ENCODE data around the gene LRIG2. TPM values are rescaled to one million over a fixed set of nuclear protein-coding genes. Genes with fewer than 3 reads are reported as not detected.
A peak's percentile ranks its signal among the peaks of the same experiment; 100 is the strongest.
"Not testable (repeated sequence)": the region's sequence is repeated elsewhere in the genome, so short reads cannot be mapped to it uniquely, and the experiment has no call there.

The LRIG2 gene
- polyA plus RNA-seq, 1 of the 3 experiments (the other 2 are of a cell fraction), result 3.8 TPM

DNA sequence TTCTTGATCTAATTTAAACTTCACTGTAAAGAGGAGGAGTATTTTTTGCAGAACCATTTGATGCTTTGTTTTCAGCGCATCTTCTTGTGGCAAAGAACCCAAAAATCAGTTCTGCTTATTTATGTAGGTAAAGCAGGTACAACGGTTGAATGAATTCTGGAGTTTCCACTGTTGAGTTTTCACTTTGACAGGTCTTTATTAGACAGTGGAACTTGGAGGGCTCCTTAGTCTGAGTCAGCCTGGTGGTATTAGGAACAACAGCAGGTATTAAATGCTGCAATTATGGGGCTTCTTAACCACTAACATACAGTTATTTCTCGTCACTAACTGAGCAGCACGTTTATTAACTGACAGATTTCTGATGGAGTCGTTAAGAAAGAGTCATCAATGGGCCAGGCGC, 1.2 kb downstream of the LRIG2 start:
- TF ChIP-seq SIN3A (IDR thresholded peaks at IDR 0.05; ENCODE audit: borderline replicate concordance, low read depth, low read length), result no peak
- TF ChIP-seq ELF1 (IDR thresholded peaks at IDR 0.05), result no peak
- TF ChIP-seq RXRA (IDR thresholded peaks at IDR 0.05; ENCODE audit: borderline replicate concordance, low read depth), result no peak
- Histone ChIP-seq H3K9me3 (no peaks in the 10 kb centered on the region), H3K27ac (ENCODE audit: low read depth in 2 of 2, low read length in 1 of 2) (peak overlapping the region in 1 of 2 experiments; percentile 87; a peak in 2 of 4 replicates), H3K4me3 (ENCODE audit: low read depth in 2 of 2, low read length in 1 of 2) (peak overlapping the region; percentile 90 to 96), H3K27me3 (ENCODE audit: insufficient read depth) (no peaks in the 10 kb centered on the region), H3K36me3 (replicated peaks in 1 of 2; ENCODE audit: control insufficient read depth in 1 of 2, insufficient read depth in 2 of 2, low read length in 1 of 2) (peaks cover 2 to 17% of the 10 kb centered on the region in 2 experiments), H3K79me2 (ENCODE audit: insufficient read depth) (peaks cover 61% of the 10 kb centered on the region), H3K9me2 (no peaks in the 10 kb centered on the region), H3K4me2 (peak overlapping the region; percentile 82), H2AFZ (ENCODE audit: low read depth) (no peak overlapping the region), H3K4me1 (ENCODE audit: control insufficient read depth in 1 of 2, insufficient read depth in 2 of 2, low read depth in 1 of 2, low read length in 1 of 2) (peaks cover 6 to 7% of the 10 kb centered on the region in 2 experiments; a peak in 3 of 4 replicates), H3K9ac (peak overlapping the region; percentile 83; the same call in 1 of the 2 replicates), H4K20me1 (ENCODE audit: insufficient read depth) (peaks cover 32% of the 10 kb centered on the region), H3F3A (replicated peaks; ENCODE audit: insufficient read depth) (peaks cover 21% of the 10 kb centered on the region)
- no peak for DNase-seq
- ChIA-PET POLR2A (interaction anchor here (2.4 kb wide), 1 partner anchor 16 kb away, joined by 20 read pairs; no protein-coding TSS in a partner anchor), CTCF (interaction anchor here (0.8 to 3.2 kb wide), 11 partner anchors 8 to 630 kb away, joined by 3 to 66 read pairs (median 14); partner anchors contain the start of gene PPM1J)
- 66% methylated on average over 6 of the region's 6 CpGs for WGBS (ENCODE audit: low lambda C conversion rate)

DNA sequence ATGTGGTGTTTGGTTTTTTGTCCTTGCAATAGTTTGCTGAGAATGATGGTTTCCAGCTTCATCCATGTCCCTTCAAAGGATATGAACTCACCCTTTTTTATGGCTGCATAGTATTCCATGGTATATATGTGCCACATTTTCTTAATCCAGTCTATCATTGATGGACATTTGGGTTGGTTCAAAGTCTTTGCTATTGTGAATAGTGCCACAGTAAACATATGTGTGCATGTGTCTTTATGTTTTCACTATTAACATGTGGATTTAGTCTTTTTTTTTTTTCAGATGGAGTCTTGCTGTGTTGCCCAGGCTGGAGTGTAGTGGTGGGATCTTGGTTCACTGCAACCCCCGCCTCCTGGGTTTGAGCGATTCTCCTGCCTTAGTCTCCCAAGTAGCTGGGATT, 5.0 kb downstream of the LRIG2 start:
- H3F3A ChIP-seq (replicated peaks; ENCODE audit: insufficient read depth); DNase-seq; H3K27me3 ChIP-seq (ENCODE audit: insufficient read depth); H3K9ac ChIP-seq; H3K9me3 ChIP-seq; H2AFZ ChIP-seq (ENCODE audit: low read depth); H3K4me1 ChIP-seq (ENCODE audit: control insufficient read depth in 1 of 2, insufficient read depth in 2 of 2, low read depth in 1 of 2, low read length in 1 of 2); H3K4me2 ChIP-seq; H3K4me3 ChIP-seq (ENCODE audit: low read depth in 2 of 2, low read length in 1 of 2); POLR2A ChIA-PET; H3K27ac ChIP-seq (ENCODE audit: low read depth in 2 of 2, low read length in 1 of 2); H3K9me2 ChIP-seq: not testable (repeated sequence)
- Histone ChIP-seq H4K20me1 (ENCODE audit: insufficient read depth) (peaks cover 32% of the 10 kb centered on the region), H3K36me3 (replicated peaks in 1 of 2; ENCODE audit: control insufficient read depth in 1 of 2, insufficient read depth in 2 of 2, low read length in 1 of 2) (peaks cover 2 to 34% of the 10 kb centered on the region in 2 experiments), H3K79me2 (ENCODE audit: insufficient read depth) (peaks cover 99% of the 10 kb centered on the region)
- WGBS (ENCODE audit: low lambda C conversion rate), result 86% methylated on average over 1 of the region's 2 CpGs
- CTCF ChIA-PET, result interaction anchor here (1.2 to 1.3 kb wide), 2 partner anchors 35 to 576 kb away, joined by 4 read pairs; no protein-coding TSS in a partner anchor

DNA sequence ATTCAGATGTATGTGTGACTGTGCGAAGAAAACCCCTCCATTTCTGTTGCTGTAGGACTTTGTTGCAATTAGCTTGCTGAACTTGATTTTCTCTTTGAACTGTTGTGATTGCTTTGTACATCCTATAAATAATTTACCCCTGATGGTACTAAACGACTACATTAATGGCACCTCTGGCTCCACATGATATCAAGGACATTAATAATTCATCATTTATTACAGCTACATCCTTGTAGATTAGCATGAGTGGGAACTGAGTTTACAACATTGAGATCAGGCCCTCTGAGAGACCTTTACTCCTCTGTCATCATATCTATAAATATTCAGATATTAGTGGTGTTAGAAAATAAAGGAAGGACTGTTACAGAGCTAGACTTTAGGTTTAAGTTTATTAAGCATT, 13.5 kb downstream of the LRIG2 start:
- ChIA-PET POLR2A (no interaction called here), CTCF (interaction anchor here (1.5 to 2.7 kb wide), 2 partner anchors 14 to 44 kb away, joined by 3 to 27 read pairs; partner anchors contain the start of gene LRIG2)
- Histone ChIP-seq H3K9ac (no peak overlapping the region), H3F3A (replicated peaks; ENCODE audit: insufficient read depth) (no peaks in the 10 kb centered on the region), H3K9me2 (no peaks in the 10 kb centered on the region), H3K4me1 (ENCODE audit: control insufficient read depth in 1 of 2, insufficient read depth in 2 of 2, low read depth in 1 of 2, low read length in 1 of 2) (peaks cover 3 to 6% of the 10 kb centered on the region in 2 experiments; a peak in 2 of 4 replicates), H3K36me3 (replicated peaks in 1 of 2; ENCODE audit: control insufficient read depth in 1 of 2, insufficient read depth in 2 of 2, low read length in 1 of 2) (peaks cover 0 to 36% of the 10 kb centered on the region in 2 experiments), H3K9me3 (no peaks in the 10 kb centered on the region), H2AFZ (ENCODE audit: low read depth) (no peak overlapping the region), H3K27ac (ENCODE audit: low read depth in 2 of 2, low read length in 1 of 2) (no peak overlapping the region), H3K79me2 (ENCODE audit: insufficient read depth) (peaks cover 96% of the 10 kb centered on the region), H3K27me3 (ENCODE audit: insufficient read depth) (no peaks in the 10 kb centered on the region), H3K4me2 (no peak overlapping the region), H3K4me3 (ENCODE audit: low read depth in 2 of 2, low read length in 1 of 2) (no peak overlapping the region), H4K20me1 (ENCODE audit: insufficient read depth) (peaks cover 44% of the 10 kb centered on the region)
- TF ChIP-seq POLR2AphosphoS5 (IDR thresholded peaks at IDR 0.05; ENCODE audit: low read depth, low read length) (no peak), TEAD4 (IDR thresholded peaks at IDR 0.05; ENCODE audit: borderline replicate concordance, insufficient read depth) (no peak), FOSL2 (IDR thresholded peaks at IDR 0.05; ENCODE audit: borderline replicate concordance, low read depth) (no peak), EP300 (IDR thresholded peaks at IDR 0.05; ENCODE audit: borderline replicate concordance in 1 of 2, low read depth in 1 of 2, low read length in 1 of 2) (no peak)
- TF ChIP-seq, protein P1, sequence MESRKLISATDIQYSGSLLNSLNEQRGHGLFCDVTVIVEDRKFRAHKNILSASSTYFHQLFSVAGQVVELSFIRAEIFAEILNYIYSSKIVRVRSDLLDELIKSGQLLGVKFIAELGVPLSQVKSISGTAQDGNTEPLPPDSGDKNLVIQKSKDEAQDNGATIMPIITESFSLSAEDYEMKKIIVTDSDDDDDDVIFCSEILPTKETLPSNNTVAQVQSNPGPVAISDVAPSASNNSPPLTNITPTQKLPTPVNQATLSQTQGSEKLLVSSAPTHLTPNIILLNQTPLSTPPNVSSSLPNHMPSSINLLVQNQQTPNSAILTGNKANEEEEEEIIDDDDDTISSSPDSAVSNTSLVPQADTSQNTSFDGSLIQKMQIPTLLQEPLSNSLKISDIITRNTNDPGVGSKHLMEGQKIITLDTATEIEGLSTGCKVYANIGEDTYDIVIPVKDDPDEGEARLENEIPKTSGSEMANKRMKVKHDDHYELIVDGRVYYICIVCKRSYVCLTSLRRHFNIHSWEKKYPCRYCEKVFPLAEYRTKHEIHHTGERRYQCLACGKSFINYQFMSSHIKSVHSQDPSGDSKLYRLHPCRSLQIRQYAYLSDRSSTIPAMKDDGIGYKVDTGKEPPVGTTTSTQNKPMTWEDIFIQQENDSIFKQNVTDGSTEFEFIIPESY (IDR thresholded peaks at IDR 0.05; ENCODE audit: borderline replicate concordance, low read depth), result no peak
- TF ChIP-seq, protein P2, sequence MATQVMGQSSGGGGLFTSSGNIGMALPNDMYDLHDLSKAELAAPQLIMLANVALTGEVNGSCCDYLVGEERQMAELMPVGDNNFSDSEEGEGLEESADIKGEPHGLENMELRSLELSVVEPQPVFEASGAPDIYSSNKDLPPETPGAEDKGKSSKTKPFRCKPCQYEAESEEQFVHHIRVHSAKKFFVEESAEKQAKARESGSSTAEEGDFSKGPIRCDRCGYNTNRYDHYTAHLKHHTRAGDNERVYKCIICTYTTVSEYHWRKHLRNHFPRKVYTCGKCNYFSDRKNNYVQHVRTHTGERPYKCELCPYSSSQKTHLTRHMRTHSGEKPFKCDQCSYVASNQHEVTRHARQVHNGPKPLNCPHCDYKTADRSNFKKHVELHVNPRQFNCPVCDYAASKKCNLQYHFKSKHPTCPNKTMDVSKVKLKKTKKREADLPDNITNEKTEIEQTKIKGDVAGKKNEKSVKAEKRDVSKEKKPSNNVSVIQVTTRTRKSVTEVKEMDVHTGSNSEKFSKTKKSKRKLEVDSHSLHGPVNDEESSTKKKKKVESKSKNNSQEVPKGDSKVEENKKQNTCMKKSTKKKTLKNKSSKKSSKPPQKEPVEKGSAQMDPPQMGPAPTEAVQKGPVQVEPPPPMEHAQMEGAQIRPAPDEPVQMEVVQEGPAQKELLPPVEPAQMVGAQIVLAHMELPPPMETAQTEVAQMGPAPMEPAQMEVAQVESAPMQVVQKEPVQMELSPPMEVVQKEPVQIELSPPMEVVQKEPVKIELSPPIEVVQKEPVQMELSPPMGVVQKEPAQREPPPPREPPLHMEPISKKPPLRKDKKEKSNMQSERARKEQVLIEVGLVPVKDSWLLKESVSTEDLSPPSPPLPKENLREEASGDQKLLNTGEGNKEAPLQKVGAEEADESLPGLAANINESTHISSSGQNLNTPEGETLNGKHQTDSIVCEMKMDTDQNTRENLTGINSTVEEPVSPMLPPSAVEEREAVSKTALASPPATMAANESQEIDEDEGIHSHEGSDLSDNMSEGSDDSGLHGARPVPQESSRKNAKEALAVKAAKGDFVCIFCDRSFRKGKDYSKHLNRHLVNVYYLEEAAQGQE (IDR thresholded peaks at IDR 0.05; ENCODE audit: low read depth, low read length), result no peak
- DNase-seq, result no peak
- WGBS (ENCODE audit: low lambda C conversion rate), result 94% methylated on average over 2 of the region's 2 CpGs

Data from SK-N-SH (cell line).